Brain microvascular endothelial cell (primary cell): ENCODE measurements around the gene ZMYND11.

Experiments
- DNase-seq: peaks from one replicate; pipeline ENCODE4 v3.0.0-alpha.2; 2020
- H3K27ac ChIP-seq: fragments of 250-450 bp; sonication (Bioruptor Pico); 2 replicates; pipeline ENCODE4 v1.5.1; 2020; ENCODE audit warnings: mild to moderate bottlenecking, moderate library complexity
- H3K27me3 ChIP-seq: fragments of 250-450 bp; sonication (Bioruptor Pico); replicated peaks from 2 replicates; pipeline ENCODE4 v1.5.1; 2020; ENCODE audit warnings: mild to moderate bottlenecking
- H3K36me3 ChIP-seq: fragments of 250-450 bp; sonication (Bioruptor Pico); replicated peaks from 2 replicates; pipeline ENCODE4 v1.5.1; 2020; ENCODE audit warnings: mild to moderate bottlenecking
- H3K4me3 ChIP-seq: 2 replicates; pipeline ENCODE4 v1.5.1; 2011; ENCODE audit warnings: low read depth, mild to moderate bottlenecking, control low read depth, low read length, moderate library complexity
- in situ Hi-C: cut with HindIII; loops from 2 replicates; pipeline ENCODE4 v1.10.0; 2017; ENCODE audit warnings: low sequenced_read_pairs, low pct_ligation_motif_present
- TF ChIP-seq, protein P1 (sequence below): IDR thresholded peaks from 2 replicates; pipeline ENCODE4 v1.5.1; 2011; ENCODE audit warnings: low read depth, mild to moderate bottlenecking, moderate library complexity, low read length, control low read depth, inconsistent platforms; ENCODE audit errors: missing control alignments

ZMYND11 gene

DNA sequence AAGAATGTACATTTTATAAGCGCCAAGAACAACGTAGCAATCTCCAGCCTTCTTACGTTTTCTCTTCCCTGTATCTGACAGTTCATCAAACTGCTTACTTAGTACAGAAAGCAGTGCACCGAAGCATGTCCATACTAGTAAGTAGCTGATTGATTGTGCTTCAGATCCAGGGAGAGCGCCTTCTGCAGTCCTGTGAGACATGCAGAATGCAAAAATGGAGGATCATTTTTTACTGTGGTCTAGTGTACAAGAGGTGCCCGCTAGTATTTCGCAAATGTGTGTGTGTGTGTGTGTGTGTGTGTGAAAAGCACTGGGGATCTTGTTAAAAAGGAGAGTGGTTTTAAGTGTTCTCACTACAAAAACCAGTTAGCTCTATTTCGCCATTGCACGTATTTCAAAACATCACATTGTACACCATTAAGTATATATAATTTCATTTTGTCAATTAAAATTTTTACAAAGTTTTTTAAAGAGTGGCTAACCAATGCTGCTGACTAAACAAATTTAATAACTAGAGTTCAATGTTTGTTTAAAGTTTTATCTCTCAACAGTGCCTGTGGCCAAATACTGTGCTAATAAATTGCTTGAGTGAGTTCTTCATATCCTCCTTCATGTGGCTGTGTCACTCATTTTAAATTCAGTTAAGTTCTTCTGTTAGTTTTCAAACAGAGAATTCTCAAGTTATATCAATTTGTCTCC lies 99.6 kb downstream of the ZMYND11 start:
- H3K4me3 ChIP-seq: no peak overlapping the region
- H3K27ac ChIP-seq: no peak overlapping the region
- no peaks in the 10 kb centered on the region for H3K27me3 ChIP-seq
- H3K36me3 ChIP-seq: no peaks in the 10 kb centered on the region
- in situ Hi-C loops: no loop called here
- TF ChIP-seq, protein P1, sequence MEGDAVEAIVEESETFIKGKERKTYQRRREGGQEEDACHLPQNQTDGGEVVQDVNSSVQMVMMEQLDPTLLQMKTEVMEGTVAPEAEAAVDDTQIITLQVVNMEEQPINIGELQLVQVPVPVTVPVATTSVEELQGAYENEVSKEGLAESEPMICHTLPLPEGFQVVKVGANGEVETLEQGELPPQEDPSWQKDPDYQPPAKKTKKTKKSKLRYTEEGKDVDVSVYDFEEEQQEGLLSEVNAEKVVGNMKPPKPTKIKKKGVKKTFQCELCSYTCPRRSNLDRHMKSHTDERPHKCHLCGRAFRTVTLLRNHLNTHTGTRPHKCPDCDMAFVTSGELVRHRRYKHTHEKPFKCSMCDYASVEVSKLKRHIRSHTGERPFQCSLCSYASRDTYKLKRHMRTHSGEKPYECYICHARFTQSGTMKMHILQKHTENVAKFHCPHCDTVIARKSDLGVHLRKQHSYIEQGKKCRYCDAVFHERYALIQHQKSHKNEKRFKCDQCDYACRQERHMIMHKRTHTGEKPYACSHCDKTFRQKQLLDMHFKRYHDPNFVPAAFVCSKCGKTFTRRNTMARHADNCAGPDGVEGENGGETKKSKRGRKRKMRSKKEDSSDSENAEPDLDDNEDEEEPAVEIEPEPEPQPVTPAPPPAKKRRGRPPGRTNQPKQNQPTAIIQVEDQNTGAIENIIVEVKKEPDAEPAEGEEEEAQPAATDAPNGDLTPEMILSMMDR: no peak
- DNase-seq: no peak

DNA sequence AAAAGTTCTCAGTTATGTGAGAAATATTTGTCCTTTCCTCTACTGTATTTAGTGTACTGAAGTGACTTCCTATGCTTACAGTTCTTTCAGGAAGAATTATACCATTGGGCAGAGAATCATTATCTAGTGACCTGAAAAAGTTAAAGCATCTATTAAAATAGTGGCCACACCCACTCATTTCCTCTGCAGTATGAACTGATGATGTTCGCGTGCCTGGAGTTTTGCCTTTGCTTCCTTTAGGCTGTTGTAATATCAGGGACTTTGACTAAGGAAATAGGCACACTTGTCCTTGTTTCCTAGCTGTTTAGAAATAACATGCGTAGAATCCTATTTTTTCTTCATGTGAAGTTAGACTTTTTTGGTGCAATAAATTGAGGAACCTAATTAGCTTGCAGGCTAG lies 100.7 kb downstream of the ZMYND11 start:
- Histone ChIP-seq H3K27ac (no peak overlapping the region), H3K36me3 (no peaks in the 10 kb centered on the region), H3K27me3 (no peaks in the 10 kb centered on the region), H3K4me3 (no peak overlapping the region)
- TF ChIP-seq, protein P1: no peak
- DNase-seq: no peak
- in situ Hi-C loops: no loop called here

DNA sequence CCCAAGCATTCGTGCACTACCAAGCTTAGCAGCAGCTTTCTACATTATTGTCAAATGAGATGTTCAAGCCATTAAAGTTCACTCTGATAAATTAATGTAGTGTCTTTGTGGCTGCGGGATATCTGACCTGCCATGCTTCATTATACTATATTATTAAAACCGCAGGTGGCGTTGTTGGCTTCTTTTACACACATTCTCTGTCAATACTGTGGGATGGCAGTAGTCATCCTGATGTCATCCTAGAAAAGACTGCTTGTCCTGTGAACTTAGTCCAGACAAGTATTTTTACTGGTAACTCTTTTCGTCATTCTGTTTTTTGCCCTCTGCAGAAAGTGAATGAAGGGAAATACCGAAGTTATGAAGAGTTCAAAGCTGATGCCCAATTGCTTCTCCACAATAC lies 103.9 kb downstream of the ZMYND11 start:
- no peak overlapping the region for H3K27ac ChIP-seq
- TF ChIP-seq, protein P1: peak; percentile 15
- in situ Hi-C loops: no loop called here
- H3K36me3 ChIP-seq: peaks cover 4% of the 10 kb centered on the region
- H3K27me3 ChIP-seq: no peaks in the 10 kb centered on the region
- no peak overlapping the region for H3K4me3 ChIP-seq
- peak; percentile 34 for DNase-seq

DNA sequence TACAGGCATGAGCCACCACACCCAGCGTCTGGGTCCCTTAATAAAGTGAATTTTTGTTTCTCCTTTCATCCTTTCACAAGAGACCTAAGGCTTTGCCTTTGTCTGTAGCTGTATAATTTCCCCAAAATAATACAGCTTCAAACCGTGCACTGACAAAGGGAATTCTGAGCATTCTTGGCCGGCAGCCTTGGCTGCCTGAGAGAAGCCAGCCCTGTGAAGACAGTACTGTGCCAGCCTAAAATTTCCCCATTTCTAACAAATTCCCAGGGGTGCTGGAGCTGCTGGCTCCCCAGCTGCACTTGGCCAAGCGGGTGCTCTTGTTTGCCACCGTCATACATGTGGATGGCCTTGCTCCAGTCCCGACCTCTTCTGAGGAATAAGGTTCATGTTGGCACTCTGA lies 106.2 kb downstream of the ZMYND11 start:
- H3K27ac ChIP-seq: no peak overlapping the region
- TF ChIP-seq, protein P1: no peak
- H3K27me3 ChIP-seq: no peaks in the 10 kb centered on the region
- in situ Hi-C loops: no loop called here
- no peak overlapping the region for H3K4me3 ChIP-seq
- DNase-seq: no peak
- H3K36me3 ChIP-seq: peaks cover 7% of the 10 kb centered on the region

DNA sequence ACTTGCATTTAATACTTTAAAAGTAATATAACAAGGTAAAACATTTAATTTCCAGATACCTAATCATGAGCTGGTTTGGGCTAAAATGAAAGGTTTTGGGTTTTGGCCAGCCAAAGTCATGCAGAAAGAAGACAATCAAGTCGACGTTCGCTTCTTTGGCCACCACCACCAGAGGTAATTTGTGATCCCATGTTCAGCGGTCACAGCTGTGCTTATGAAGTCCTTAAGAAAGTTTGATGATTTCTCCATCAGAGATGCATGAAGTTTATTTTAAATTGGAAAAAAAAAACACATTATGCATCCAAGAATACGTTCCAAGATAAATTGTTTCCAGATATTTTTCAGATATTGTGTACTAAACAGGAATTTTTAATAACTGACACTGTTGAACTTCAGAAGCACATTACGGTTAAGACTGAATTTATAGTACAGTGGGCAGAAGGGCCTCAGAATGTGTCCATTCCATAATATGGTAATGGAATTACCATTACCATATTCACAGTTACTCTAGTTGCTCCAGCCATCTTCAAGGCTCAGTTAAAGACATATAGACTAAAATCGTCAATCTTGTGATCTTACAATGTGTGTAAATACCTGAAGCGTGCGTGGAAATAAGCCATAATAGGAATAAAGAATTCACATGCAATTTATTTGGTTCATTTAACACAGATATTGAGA lies 106.8 kb downstream of the ZMYND11 start:
- Histone ChIP-seq H3K27me3 (no peaks in the 10 kb centered on the region), H3K4me3 (no peak overlapping the region), H3K36me3 (peaks cover 11% of the 10 kb centered on the region), H3K27ac (no peak overlapping the region)
- DNase-seq: no peak
- TF ChIP-seq, protein P1: no peak
- in situ Hi-C loops: no loop called here
